ENCODE measurements around the gene IKZF4. TPM values are rescaled to one million over a fixed set of nuclear protein-coding genes. Genes with fewer than 3 reads are reported as not detected.

The IKZF4 gene
- total and polyA plus RNA-seq, 2 of the 8 experiments (the other 6 are each of a cell fraction or from before 2014, with no cell fraction given): 8.0 to 13.3 TPM

DNA sequence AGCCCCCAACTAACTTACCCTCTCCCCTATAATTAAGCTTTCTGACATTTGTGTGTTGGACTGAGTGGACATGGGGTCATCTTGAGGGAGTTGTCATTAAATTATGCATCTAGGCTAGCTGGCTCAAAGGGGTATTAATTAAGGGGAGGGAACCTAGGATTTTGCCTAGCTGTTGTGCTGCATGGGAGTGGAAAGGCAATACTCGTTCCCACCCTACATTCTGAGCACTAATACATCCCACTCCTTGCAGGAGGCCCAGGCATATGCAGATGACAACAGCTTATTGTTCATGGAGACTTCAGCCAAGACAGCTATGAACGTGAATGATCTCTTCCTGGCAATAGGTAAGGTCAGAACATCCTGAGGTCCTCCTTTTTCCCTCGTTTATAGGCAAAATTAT, 29.7 kb upstream of the IKZF4 start (continued):
- TF ChIP-seq, protein P1, sequence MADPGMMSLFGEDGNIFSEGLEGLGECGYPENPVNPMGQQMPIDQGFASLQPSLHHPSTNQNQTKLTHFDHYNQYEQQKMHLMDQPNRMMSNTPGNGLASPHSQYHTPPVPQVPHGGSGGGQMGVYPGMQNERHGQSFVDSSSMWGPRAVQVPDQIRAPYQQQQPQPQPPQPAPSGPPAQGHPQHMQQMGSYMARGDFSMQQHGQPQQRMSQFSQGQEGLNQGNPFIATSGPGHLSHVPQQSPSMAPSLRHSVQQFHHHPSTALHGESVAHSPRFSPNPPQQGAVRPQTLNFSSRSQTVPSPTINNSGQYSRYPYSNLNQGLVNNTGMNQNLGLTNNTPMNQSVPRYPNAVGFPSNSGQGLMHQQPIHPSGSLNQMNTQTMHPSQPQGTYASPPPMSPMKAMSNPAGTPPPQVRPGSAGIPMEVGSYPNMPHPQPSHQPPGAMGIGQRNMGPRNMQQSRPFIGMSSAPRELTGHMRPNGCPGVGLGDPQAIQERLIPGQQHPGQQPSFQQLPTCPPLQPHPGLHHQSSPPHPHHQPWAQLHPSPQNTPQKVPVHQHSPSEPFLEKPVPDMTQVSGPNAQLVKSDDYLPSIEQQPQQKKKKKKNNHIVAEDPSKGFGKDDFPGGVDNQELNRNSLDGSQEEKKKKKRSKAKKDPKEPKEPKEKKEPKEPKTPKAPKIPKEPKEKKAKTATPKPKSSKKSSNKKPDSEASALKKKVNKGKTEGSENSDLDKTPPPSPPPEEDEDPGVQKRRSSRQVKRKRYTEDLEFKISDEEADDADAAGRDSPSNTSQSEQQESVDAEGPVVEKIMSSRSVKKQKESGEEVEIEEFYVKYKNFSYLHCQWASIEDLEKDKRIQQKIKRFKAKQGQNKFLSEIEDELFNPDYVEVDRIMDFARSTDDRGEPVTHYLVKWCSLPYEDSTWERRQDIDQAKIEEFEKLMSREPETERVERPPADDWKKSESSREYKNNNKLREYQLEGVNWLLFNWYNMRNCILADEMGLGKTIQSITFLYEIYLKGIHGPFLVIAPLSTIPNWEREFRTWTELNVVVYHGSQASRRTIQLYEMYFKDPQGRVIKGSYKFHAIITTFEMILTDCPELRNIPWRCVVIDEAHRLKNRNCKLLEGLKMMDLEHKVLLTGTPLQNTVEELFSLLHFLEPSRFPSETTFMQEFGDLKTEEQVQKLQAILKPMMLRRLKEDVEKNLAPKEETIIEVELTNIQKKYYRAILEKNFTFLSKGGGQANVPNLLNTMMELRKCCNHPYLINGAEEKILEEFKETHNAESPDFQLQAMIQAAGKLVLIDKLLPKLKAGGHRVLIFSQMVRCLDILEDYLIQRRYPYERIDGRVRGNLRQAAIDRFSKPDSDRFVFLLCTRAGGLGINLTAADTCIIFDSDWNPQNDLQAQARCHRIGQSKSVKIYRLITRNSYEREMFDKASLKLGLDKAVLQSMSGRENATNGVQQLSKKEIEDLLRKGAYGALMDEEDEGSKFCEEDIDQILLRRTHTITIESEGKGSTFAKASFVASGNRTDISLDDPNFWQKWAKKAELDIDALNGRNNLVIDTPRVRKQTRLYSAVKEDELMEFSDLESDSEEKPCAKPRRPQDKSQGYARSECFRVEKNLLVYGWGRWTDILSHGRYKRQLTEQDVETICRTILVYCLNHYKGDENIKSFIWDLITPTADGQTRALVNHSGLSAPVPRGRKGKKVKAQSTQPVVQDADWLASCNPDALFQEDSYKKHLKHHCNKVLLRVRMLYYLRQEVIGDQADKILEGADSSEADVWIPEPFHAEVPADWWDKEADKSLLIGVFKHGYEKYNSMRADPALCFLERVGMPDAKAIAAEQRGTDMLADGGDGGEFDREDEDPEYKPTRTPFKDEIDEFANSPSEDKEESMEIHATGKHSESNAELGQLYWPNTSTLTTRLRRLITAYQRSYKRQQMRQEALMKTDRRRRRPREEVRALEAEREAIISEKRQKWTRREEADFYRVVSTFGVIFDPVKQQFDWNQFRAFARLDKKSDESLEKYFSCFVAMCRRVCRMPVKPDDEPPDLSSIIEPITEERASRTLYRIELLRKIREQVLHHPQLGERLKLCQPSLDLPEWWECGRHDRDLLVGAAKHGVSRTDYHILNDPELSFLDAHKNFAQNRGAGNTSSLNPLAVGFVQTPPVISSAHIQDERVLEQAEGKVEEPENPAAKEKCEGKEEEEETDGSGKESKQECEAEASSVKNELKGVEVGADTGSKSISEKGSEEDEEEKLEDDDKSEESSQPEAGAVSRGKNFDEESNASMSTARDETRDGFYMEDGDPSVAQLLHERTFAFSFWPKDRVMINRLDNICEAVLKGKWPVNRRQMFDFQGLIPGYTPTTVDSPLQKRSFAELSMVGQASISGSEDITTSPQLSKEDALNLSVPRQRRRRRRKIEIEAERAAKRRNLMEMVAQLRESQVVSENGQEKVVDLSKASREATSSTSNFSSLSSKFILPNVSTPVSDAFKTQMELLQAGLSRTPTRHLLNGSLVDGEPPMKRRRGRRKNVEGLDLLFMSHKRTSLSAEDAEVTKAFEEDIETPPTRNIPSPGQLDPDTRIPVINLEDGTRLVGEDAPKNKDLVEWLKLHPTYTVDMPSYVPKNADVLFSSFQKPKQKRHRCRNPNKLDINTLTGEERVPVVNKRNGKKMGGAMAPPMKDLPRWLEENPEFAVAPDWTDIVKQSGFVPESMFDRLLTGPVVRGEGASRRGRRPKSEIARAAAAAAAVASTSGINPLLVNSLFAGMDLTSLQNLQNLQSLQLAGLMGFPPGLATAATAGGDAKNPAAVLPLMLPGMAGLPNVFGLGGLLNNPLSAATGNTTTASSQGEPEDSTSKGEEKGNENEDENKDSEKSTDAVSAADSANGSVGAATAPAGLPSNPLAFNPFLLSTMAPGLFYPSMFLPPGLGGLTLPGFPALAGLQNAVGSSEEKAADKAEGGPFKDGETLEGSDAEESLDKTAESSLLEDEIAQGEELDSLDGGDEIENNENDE (IDR thresholded peaks at IDR 0.05; ENCODE audit: insufficient replicate concordance, low read length): no peak
- no peak for TF ChIP-seq SIX5 (IDR thresholded peaks at IDR 0.05; ENCODE audit: low read depth, low read length)

Measured in H1 (cell line).